Ishikawa (cell line): Measurements from ENCODE around the gene MGA.

ENCODE experiments used
- CEBPB ChIP-seq: IDR thresholded peaks from 2 replicates; pipeline ENCODE4 v1.6.1; 2012
- CREB1 ChIP-seq: IDR thresholded peaks from 2 replicates; pipeline ENCODE4 v1.6.1; 2012; ENCODE audit warnings: low read depth
- EGR1 ChIP-seq: IDR thresholded peaks from 2 replicates; pipeline ENCODE4 v1.6.1; 2012
- EP300 ChIP-seq: IDR thresholded peaks from 2 replicates; pipeline ENCODE4 v1.6.1; 2012; ENCODE audit warnings: borderline replicate concordance
- FOXM1 ChIP-seq: IDR thresholded peaks from 2 replicates; pipeline ENCODE4 v1.6.1; 2012; ENCODE audit warnings: low read depth, borderline replicate concordance
- NFIC ChIP-seq: IDR thresholded peaks from 2 replicates; pipeline ENCODE4 v1.6.1; 2012
- RAD21 ChIP-seq: IDR thresholded peaks from 2 replicates; pipeline ENCODE4 v1.6.1; 2012; ENCODE audit warnings: low read depth
- TAF1 ChIP-seq: IDR thresholded peaks from 2 replicates; pipeline ENCODE4 v1.6.1; 2012; ENCODE audit warnings: low read depth, mild to moderate bottlenecking
- TCF12 ChIP-seq: IDR thresholded peaks from 2 replicates; pipeline ENCODE4 v1.6.1; 2012; ENCODE audit warnings: low read depth
- TEAD4 ChIP-seq: IDR thresholded peaks from 2 replicates; pipeline ENCODE4 v1.6.1; 2012
- YY1 ChIP-seq: IDR thresholded peaks from 2 replicates; pipeline ENCODE4 v1.6.1; 2012; ENCODE audit warnings: low read depth
- ZBTB7A ChIP-seq: IDR thresholded peaks from 2 replicates; pipeline ENCODE4 v1.6.1; 2012; ENCODE audit warnings: low read depth
- TF ChIP-seq, protein P1 (sequence below): IDR thresholded peaks from 2 replicates; pipeline ENCODE4 v1.6.1; 2012
- TF ChIP-seq, protein P2 (sequence below): IDR thresholded peaks from 2 replicates; pipeline ENCODE4 v1.6.1; 2012; ENCODE audit warnings: low read depth, mild to moderate bottlenecking
- TF ChIP-seq, protein P3 (sequence below): IDR thresholded peaks from 2 replicates; pipeline ENCODE4 v1.6.1; 2012

MGA gene

DNA sequence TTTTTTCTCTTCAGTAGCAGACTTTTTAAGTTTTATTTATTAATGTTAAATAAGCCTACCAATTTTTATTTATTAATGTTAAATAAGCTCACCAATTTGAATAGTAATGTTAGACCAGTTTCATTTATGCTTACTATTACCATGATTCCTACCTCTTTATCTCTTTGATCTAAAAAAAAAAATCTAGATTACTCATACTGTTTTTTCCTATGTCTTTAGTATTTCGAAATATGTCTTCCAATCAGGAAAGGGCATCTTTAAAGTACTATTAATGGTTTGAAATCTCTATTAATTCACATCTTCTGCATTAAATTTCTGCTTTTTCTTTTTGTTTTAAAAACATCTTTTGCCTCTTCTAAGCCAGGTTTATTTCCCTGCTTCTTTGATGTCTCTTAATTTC is 86.6 kb downstream of the MGA start:
- TF ChIP-seq, protein P1, sequence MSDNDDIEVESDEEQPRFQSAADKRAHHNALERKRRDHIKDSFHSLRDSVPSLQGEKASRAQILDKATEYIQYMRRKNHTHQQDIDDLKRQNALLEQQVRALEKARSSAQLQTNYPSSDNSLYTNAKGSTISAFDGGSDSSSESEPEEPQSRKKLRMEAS: no peak
- TF ChIP-seq, protein P2, sequence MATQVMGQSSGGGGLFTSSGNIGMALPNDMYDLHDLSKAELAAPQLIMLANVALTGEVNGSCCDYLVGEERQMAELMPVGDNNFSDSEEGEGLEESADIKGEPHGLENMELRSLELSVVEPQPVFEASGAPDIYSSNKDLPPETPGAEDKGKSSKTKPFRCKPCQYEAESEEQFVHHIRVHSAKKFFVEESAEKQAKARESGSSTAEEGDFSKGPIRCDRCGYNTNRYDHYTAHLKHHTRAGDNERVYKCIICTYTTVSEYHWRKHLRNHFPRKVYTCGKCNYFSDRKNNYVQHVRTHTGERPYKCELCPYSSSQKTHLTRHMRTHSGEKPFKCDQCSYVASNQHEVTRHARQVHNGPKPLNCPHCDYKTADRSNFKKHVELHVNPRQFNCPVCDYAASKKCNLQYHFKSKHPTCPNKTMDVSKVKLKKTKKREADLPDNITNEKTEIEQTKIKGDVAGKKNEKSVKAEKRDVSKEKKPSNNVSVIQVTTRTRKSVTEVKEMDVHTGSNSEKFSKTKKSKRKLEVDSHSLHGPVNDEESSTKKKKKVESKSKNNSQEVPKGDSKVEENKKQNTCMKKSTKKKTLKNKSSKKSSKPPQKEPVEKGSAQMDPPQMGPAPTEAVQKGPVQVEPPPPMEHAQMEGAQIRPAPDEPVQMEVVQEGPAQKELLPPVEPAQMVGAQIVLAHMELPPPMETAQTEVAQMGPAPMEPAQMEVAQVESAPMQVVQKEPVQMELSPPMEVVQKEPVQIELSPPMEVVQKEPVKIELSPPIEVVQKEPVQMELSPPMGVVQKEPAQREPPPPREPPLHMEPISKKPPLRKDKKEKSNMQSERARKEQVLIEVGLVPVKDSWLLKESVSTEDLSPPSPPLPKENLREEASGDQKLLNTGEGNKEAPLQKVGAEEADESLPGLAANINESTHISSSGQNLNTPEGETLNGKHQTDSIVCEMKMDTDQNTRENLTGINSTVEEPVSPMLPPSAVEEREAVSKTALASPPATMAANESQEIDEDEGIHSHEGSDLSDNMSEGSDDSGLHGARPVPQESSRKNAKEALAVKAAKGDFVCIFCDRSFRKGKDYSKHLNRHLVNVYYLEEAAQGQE: no peak
- TF ChIP-seq EGR1: no peak
- no peak for TF ChIP-seq NFIC
- TF ChIP-seq EP300: no peak

DNA sequence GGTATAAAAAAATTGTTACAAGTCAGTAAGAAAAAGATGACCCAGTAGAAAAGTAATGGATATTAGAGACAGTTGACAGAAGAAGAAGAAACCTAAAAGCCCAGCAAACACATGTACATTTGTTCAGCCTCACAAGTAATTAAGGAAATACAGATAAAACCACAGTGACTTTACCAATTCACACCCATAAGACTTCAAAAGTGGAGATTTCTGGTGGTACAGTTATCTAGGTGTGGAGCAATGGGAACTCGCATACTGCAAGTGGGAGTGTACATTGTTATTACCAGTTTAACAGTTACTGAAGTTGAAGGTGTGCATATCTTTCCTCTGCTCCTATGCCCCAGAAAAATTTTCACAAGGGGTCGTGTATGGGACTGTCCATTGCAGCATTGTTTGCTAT is 96.0 kb downstream of the MGA start:
- TF ChIP-seq TCF12: no peak
- TF ChIP-seq, protein P2: no peak
- TF ChIP-seq RAD21: no peak
- TF ChIP-seq, protein P1: no peak
- TF ChIP-seq EP300: no peak
- no peak for TF ChIP-seq TAF1
- TF ChIP-seq, protein P3, sequence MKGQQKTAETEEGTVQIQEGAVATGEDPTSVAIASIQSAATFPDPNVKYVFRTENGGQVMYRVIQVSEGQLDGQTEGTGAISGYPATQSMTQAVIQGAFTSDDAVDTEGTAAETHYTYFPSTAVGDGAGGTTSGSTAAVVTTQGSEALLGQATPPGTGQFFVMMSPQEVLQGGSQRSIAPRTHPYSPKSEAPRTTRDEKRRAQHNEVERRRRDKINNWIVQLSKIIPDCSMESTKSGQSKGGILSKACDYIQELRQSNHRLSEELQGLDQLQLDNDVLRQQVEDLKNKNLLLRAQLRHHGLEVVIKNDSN: no peak
- TF ChIP-seq EGR1: no peak

DNA sequence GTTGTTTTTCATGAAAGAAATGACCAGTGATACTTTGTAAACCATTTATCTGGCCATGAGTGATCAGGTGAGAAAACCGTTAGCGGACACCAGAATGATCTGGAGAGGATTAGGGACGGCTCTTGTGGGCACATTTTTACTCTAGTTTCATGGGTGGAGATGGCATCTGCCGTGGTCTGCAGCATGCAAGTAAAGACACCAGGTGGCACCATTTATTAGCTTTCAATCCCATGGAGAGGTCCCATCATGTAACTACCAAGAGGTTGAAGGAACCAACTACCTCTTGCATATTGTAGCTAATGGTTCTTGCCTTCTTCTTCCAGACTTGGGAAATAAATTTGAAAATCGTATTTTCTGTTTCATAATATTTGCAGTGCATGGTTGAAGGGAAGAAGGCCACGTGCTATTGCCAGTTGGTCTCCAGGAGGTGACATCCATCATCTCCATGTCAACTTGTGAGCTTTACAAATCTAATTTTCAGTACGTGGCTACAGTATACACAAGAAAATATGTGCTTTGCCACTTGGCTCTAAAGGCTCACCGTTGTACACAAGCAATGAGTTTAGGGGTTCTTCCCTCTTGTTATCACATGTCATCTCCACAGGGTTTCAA is 112.6 kb downstream of the MGA start:
- TF ChIP-seq RAD21 (peak; percentile 86), FOXM1 (no peak), NFIC (no peak)

DNA sequence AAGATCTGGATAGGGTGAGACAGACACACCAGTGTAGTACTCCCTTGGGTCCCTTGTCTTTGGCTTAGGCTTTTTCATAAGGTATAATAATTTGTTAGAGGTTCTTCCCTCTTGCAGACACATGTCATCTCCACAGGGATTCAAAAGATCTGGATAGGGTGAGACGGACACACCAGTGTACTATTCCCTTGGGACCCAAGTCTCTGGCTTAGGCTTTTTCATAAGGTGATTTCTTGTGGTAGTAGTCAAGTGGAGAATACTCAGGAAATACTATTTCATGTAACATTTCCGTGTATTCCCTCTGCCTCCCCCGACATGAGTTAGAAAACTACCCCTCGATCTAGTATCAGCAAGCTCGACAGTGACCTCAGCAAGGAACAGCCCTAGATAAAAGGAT is 113.1 kb downstream of the MGA start:
- no peak for TF ChIP-seq ZBTB7A
- TF ChIP-seq TEAD4: no peak
- TF ChIP-seq TAF1: no peak
- TF ChIP-seq FOXM1: no peak
- no peak for TF ChIP-seq RAD21
- TF ChIP-seq, protein P1: no peak
- TF ChIP-seq, protein P3: no peak
- no peak for TF ChIP-seq EGR1
- TF ChIP-seq CREB1: no peak
- no peak for TF ChIP-seq TCF12
- TF ChIP-seq, protein P2: no peak
- no peak for TF ChIP-seq NFIC
- TF ChIP-seq YY1: no peak
- no peak for TF ChIP-seq CEBPB
- TF ChIP-seq EP300: no peak

DNA sequence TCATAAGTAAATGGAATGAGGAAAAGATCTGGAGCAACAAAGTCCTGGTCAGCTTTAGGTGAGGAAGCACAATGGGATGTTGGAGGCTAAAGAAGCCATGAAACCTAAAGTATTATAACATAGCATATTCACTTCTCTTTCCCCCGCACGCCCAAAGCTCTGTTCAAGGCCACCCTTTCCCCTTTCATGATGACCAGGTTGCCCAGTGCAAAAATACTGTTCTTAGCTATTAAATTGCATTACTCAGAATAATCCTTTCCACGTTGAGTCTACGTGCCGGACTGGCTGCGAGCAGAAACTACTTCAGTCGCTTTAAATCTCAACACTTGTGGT is 113.5 kb downstream of the MGA start:
- no peak for TF ChIP-seq CEBPB
- TF ChIP-seq NFIC: no peak
- no peak for TF ChIP-seq YY1
- no peak for TF ChIP-seq EP300
- TF ChIP-seq FOXM1: no peak
- TF ChIP-seq, protein P1: no peak
- no peak for TF ChIP-seq TEAD4
- no peak for TF ChIP-seq TAF1
- no peak for TF ChIP-seq EGR1
- no peak for TF ChIP-seq TCF12
- no peak for TF ChIP-seq ZBTB7A
- TF ChIP-seq, protein P2: no peak
- TF ChIP-seq CREB1: no peak
